Stimulated activated CD4-positive, alpha-beta T cell treated with anti-CD3 and anti-CD28 coated beads, Interleukin-15, amount 100 ng/mL, for 48 hours (primary cell): Measurements from ENCODE around the gene LEMD1.
"Not testable (repeated sequence)": the region's sequence is repeated elsewhere in the genome, so short reads cannot be mapped to it uniquely, and the experiment has no call there.

Source experiments
- DNase-seq, 2 donors: peaks; one replicate each; pipeline ENCODE4 v3.0.0-alpha.2; 2020; ENCODE audit warnings: low read depth in 2 of 2

The LEMD1 gene

GRCh38 chr1:205429762-205430695, 8.2 kb upstream of the LEMD1 start:
- no peak for DNase-seq

- DNase-seq = no peak
Observed at GRCh38 chr1:205424901-205425600, 3.2 kb upstream of the LEMD1 start.

DNA sequence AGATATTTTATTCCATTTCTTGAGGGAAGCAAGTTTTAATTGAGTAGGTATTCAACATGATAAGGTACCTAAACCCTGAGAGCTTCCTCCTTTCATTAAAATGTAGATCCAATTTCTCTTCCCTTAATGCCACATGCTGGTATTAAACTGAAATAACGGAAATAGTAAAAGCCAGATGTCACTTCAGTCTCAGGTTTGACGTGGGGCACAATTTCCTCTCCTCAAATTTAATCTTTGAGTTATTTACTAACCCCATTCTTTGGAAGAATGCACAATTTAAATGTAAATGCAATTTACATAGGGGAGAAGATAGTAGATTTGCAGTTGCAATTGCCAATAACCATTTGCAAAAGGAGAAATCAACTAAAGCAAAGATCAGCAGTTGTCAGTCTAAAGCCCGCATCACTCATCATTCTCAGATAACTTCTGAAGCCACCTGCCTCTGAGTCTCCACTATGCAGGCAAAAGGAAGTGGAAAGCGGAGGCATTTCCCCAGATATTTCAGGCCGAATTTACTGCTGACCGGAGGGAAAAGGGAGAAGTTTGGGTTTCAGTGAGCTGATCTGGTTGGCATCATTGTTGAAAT, 2.1 kb upstream of the LEMD1 start:
- no peak for DNase-seq

GRCh38 chr1:205422993-205423642, 1.3 kb upstream of the LEMD1 start:
- no peak for DNase-seq

GRCh38 chr1:205420938-205421337, 918 bp downstream of the LEMD1 start:
- DNase-seq = no peak

DNA sequence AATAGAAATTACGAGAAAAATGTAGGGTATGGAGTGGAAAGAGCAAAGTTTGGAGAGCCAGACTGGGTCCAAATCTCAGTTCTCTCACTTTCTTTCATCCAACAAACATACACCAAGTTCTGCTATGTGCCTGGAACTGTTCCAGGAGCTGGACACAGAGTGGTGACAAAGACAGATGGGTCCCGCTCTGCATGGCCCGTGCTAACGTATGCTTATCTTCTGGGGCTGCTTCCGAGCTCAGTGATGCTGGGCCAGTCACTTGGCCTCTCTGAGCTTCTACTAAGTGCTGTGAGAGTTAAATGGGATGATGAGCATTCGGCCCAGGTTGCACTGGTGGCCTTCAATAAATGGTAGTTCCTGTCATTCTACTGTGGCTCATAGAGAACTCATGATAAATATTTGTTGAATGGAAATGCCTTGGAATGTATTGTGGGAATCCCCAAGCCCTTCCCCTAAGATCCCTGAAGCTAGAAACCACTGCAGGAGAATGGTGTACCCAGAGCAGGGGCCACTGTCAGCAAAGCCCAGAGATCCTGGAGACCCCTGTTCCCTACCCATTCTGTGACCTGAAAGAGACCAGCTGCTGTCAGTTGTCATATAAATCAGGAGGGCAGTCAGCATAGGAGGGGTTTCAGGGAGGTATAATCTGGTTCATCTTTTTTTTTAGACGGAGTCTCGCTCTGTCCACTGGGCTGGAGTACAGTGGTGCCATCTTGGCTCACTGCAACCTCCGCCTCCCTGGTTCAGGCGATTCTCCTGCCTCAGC, 3.8 kb downstream of the LEMD1 start:
- no peak for DNase-seq

DNA sequence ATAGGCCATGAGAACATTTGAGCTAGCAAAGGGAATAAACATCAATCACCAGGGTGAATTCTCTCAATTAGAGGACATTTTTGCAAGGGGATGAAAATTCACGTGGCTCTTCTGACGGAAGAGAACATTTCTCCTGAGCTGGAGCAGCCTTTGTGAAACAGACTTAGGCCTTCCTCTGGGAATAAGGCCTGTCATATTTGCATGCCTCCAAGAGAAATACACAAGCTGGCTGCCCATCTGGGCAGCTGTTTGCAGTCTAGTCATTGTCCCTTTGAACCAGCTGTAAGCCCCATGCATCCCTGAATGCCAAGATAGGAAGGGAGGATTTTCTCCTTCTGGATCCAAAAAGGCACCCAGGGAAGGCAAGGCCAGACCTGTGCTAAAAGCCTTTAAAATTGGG, 5.5 kb downstream of the LEMD1 start:
- DNase-seq = no peak

DNA sequence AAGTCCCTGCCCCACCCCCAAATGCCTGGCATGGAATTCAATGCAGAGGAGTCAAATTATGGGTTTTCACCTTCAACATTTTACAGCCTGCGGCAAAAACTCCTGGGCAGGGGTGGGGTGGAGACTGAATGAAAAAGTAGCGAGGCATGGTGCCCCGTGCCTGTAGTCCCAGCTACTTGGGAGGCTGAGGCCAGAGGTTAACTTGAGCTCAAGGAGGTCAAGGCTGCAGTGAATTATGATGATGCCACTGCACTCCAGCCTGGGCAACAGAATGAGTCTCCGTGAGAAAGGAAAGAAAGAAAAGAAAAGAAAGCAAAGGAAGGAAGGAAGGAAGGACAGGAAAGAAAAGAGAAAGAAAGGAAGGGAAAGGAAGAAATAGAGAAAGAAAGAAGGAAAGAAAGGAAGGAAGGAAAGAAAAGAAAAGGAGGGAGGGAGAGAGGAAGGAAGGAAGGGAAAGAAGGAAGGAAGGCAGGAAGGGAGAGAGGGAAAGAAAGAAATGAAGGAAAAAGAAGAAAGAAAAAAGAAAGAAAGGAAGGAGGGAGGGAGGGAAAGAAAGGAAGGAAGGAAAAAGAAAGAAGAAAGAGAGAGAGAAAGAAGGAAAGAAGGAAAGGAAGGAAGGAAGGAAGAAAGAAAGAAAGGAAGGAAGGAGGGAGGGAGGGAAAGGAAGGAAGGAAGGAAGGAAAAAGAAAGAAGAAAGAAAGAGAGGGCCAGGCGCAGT, 11.1 kb downstream of the LEMD1 start:
- DNase-seq = no peak

GRCh38 chr1:205407970-205408369, 13.9 kb downstream of the LEMD1 start:
- no peak for DNase-seq

GRCh38 chr1:205406252-205406651, 15.6 kb downstream of the LEMD1 start:
- DNase-seq = not testable (repeated sequence)

GRCh38 chr1:205404484-205404883, 17.4 kb downstream of the LEMD1 start:
- not testable (repeated sequence) for DNase-seq

GRCh38 chr1:205398586-205398985, 23.3 kb downstream of the LEMD1 start:
- DNase-seq = no peak

DNA sequence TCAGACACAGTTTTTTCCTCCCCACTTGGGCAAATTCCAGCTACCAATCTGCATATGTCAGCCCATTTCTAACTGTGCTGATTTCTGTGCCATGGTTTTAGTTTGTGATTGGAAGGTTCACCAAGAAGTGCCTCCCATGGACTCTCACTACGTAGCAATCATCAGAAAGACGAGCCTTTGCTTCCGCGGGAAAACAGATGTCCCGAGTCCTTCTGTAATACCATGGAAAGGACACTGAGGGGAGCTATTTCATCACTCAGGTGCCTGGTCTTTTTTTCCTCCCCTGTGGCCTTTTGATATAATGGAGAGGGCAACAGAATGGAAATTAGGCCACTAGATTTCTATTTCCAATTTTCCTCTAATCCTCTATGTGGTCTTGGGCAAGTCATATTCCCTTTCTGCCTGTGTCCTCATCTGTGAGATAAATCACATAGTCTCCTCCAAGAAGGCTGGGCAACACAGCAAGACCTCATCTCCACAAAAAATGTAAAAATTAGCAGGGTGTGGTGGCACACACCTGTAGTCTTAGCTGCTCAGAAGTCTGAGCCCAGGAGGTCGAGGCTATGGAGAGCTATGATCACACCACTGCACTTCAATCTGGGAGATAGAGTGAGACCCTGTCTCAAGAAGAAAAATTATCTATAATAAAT, 24.8 kb downstream of the LEMD1 start:
- DNase-seq = no peak

- DNase-seq = no peak
Observed at GRCh38 chr1:205395616-205396015, 26.2 kb downstream of the LEMD1 start.

GRCh38 chr1:205392650-205393049, 29.2 kb downstream of the LEMD1 start:
- no peak for DNase-seq

DNA sequence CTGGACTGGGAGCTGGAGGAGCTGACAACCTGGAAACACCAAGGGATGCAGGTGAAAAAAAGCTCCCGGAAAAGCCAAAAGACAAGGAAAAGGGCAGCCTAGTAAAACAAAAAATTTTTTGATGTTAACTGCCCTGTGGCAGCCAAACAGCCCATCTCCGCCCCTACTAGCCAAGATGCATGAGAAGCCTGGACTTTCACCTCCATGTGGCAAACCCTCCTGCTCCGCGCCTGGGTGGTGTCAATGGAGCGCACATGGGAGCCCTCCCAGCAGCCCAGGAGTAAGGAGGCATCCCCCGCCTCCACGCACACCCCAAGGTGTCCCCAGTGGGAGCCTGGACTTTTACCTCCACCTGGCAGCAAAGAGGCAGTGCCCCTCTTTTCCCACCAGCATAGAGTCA, 30.5 kb downstream of the LEMD1 start:
- no peak for DNase-seq

DNA sequence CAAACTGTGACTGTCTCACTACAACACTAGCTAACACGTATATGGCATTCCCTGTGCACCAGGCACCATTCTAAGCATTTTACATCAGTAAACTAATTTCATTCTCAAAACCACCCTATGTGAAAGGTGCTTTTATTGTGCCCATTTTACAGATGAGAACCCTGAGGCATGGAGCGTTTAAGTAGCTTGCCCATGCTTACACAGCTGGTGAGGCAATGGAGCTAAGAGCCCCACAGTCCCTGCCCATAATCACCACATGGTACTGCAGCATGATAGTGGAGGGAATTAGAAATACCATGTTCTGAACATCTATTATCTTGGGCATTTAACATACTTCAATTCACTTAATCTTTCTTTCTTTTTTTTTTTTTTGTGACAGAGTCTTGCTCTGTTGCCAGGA, 34.0 kb downstream of the LEMD1 start:
- DNase-seq = no peak

DNA sequence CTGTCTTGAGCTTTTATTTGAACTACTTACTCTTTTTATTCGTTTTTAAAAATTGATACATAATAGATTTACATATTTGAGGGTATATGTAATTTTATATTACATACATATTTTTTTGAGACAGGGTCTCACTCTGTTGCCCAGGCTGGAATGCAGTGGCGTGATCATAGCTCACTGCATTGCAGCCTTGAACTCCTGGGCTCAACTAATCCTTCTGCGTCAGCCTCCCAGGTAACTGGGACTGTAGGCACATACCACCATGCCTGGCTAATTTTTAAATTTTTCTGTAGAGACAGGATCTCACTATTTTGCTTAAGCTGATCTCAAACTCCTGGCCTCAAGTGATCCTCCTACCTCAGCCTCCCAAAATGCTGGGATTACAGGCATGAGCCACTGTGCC, 38.9 kb downstream of the LEMD1 start:
- not testable (repeated sequence) for DNase-seq

DNA sequence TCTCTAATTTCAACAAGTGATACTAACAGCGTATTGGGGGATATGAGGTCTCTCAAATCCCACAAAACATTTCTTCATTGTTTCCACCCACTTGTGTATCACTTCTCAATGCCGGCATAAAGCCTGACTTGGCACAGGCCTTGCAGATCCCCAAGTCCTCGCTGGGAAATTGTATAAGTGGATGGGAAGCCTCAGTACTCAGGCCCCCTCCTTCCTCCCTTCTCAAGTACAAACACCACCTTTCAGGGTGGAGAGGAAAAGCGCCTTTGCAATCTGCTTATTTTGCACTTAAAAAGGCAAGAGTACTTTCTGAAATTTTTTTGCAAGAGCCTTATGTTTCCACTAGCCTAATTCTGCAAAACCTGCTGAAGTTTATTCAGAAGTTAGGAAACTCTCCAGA, 39.3 kb downstream of the LEMD1 start:
- no peak for DNase-seq

GRCh38 chr1:205381305-205381704, 40.6 kb downstream of the LEMD1 start:
- DNase-seq = no peak
